Skin of body (tissue), 2 donors: ENCODE measurements around the gene OR2J1. TPM values are rescaled to one million over a fixed set of nuclear protein-coding genes. Genes with fewer than 3 reads are reported as not detected.
"Not testable (repeated sequence)": the region's sequence is repeated elsewhere in the genome, so short reads cannot be mapped to it uniquely, and the experiment has no call there.

Experiments used
- DNase-seq: peaks from one replicate; lab custom pipeline; 2025; lab: John Stamatoyannopoulos, UW
- total RNA-seq: library from RNA; depleted of rRNA; stranded (reverse); fragments of >200 nt; gene quantifications from one replicate; pipeline ENCODE4 v1.2.3, GENCODE V29; 2014

The OR2J1 gene
- total RNA-seq = not detected

DNA sequence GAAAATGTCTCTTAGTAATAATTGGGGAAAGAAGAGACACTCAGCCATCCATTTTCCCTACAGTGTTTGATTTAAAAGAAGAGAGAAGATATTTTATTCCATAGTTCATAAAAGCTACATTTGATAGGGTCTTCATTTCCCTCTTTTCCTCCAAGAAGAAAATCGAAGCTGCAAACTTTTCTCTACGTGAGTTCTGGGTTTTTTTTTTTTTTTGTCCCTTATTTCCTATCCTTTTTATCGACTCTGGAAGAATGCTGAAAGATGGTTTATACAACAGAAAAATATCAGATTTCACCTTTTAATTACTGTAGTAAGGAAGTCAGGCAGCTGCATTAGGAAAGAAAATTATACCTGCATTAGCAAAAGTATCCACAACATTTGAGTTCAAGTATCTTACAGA lies at the start of gene OR2J1:
OR2J1 (plus strand) TSS at position 301 of the 400 bp plus-strand sequence. CDS start 1,453 bp downstream, outside the sequence.
- DNase-seq = no peak

DNA sequence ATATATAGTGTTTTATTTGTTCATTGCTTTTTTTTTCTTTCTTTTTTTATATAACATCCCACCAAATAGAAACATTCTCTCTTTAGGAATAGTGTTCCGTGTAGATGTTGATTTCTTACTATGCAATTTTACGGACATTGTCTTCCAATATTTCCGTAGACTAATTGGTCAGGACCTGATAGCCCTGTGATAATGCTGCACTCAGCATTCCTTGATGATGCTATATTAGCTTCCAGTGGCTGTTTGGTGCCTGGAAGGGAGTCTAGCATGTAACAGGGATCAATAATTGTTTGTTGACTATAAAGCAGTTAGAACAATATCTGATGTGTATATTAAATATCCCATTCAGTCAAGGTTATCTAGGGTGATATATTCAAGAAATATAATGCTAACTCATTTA lies 47.6 kb upstream of the OR2J1 start:
- no peak for DNase-seq

DNA sequence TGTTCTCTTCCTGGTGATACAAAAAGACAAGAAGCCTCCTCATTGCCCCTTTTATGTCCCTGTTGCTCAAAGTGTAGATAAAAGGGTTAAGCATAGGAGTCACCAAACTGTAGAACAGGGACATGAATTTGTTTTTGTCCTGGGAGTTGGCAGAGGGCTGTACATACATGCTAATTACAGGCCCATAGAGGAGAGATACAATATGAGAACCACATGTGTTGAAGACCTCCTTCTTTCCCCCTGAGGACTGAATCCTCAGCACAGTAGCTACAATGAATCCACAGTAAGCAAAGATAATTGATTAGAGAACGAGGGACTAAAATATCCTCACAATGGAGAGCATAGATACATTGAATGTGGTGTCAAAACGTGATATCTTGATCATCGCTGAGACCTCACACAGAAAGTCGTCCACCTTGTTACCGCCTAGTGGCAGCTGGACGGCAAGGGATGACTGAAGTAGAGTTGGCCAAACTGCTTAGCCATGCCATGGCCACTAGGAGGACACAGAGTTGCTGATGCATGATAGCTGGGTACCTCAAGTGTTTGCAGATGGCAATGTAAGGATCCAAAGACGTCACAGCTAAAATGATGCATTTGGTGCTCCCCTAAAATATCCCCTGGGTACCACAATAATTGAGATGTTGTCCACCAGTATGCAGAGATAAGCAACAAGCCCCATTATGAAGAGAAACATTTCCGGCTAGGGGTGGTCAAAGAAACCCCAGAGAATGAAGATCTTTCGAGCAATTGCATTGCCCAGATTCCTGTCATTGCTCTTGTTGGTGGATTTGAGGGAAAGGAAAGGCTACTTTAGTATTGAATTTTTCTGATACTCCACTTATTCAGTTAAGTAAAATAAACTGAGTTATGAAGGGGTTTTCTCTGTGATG lies 27.2 kb upstream of the OR2J1 start:
- no peak for DNase-seq

DNA sequence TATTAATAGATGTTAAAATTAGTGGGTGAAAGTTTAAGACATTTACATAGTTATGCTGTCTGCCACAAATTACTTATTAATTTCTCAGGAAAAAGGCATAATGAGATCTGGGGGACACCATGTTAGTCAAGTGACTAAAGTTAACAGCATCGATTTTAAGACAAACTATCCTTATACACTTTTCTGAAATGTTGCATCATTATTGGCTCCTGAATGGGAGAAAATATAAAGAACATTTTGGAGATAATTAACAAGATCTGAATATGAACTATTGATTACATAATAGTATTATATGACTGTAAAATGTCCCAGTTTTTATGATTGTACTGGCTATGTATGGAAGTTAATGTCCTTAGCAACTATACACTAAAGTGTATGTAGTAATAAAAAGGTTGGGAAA lies 20.1 kb upstream of the OR2J1 start:
- DNase-seq = no peak

- DNase-seq = no peak
Measured at GRCh38 chr6:29081312-29081711, 18.0 kb upstream of the OR2J1 start.

- no peak for DNase-seq
Measured at GRCh38 chr6:29082457-29082856, 16.8 kb upstream of the OR2J1 start.

- DNase-seq = no peak
Measured at GRCh38 chr6:29087213-29087612, 12.1 kb upstream of the OR2J1 start, which contains the start of gene OR2B3. OR2B3 (minus strand) TSS chr6:29087313; CDS start chr6:29087248, 65 bp downstream.

GRCh38 chr6:29092957-29093356 lies 6.3 kb upstream of the OR2J1 start:
- DNase-seq = no peak

DNA sequence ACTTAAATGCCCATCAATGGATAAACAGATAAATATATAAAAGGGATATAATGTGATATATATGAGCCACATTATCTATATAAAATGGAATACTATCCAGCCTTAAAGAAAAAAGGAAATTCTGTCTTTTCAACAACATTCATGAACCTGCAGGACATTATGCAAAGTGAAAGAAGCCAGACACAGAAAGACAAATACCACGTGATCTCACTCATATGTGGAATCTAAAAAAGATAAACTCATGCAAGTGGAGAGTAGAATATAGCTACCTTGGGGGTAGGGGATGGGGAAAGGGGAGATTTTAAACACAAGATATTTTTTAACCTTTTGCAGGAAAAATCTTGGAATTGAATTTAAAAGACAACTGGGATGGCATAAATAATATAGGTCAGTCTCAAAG lies 1.5 kb upstream of the OR2J1 start:
- no peak for DNase-seq

DNA sequence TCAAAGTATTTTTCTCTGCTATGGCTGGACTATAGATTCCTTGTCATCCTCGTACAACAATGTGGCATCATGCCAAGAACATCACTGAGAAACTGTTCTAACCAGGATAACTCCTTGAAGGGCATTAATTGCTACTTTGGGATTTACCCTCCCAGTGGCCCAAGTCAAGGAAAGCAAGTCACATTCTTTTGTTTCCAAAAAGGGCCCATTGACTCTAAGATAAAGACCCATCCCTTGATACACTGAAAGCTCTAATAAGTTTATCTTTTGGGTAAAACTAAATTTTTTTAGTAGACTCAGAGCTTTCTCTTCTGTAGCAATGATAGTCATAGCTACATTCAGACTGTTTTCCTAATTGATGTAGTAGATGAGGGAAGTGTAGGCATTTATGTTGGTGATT lies 8.5 kb downstream of the OR2J1 start, which contains the start of gene OR2J3:
OR2J3 (plus strand) TSS at position 301 of the 400 bp plus-strand sequence. CDS start 3,833 bp downstream, outside the sequence.
- no peak for DNase-seq

DNA sequence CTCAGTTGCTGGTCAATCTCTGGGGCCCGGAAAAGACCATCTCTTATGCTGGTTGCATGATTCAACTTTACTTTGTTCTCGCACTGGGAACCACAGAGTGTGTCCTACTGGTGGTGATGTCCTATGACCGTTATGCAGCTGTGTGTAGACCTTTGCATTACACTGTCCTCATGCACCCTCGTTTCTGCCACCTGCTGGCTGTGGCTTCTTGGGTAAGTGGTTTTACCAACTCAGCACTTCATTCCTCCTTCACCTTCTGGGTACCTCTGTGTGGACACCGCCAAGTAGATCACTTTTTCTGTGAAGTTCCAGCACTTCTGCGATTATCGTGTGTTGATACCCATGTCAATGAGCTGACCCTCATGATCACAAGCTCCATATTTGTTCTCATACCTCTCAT lies 12.8 kb downstream of the OR2J1 start:
- DNase-seq = no peak

DNA sequence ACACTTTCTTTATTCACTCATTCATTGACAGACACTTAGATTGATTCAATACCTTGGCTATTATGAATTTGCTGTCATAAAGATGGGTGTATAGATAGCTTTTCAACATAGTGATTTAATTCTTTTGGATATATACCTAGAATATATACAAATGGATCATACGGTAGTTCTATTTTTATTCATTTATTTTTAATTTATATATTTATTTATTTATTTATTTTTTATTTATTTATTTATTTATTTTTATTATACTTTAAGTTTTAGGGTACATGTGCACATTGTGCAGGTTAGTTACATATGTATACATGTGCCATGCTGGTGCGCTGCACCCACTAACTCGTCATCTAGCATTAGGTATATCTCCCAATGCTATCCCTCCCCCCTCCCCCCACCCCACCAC lies 15.7 kb downstream of the OR2J1 start:
- not testable (repeated sequence) for DNase-seq

GRCh38 chr6:29129326-29130012 lies 30.2 kb downstream of the OR2J1 start:
- no peak for DNase-seq

- no peak for DNase-seq
Measured at GRCh38 chr6:29130644-29131043, 31.4 kb downstream of the OR2J1 start.

DNA sequence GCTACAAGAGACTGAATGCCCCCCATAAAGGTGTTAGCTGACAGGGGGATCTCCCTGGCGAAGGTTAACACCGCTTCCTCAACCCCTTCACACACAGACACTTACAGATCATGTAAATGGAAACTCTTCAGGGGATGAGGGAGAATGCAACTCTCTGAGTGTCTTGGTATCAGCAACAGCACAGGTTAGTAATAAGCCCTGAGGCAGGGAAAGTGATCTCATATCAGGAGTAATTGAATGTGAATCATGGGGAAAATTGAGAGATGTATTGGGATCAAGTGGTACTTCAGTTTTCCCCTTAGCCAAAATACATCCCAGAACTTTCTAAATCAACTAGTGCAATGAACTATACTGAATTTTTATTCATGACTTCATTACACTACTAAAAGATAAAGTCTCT lies 32.4 kb downstream of the OR2J1 start:
- no peak for DNase-seq

DNA sequence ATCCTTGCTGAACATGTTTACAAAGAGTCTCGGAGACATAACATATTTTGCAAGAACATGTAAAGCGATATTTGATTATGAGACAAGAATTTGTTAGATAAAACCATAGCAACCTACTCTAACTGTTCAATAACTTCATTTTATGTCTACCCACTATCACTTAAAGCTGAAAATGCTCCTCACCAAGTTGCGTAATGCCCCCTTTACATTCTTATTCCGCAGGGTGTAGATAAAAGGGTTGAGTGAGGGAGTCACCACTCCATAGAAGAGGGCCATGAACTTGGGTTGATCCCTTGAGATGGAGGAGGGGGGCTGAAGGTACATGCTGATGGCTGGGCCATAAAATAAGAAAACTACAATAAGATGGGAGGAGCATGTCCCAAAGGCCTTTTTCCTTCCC lies 38.4 kb downstream of the OR2J1 start:
- DNase-seq = no peak

- no peak for DNase-seq
Measured at GRCh38 chr6:29141606-29142005, 42.3 kb downstream of the OR2J1 start.

GRCh38 chr6:29142309-29142708 lies 43.0 kb downstream of the OR2J1 start:
- no peak for DNase-seq

DNA sequence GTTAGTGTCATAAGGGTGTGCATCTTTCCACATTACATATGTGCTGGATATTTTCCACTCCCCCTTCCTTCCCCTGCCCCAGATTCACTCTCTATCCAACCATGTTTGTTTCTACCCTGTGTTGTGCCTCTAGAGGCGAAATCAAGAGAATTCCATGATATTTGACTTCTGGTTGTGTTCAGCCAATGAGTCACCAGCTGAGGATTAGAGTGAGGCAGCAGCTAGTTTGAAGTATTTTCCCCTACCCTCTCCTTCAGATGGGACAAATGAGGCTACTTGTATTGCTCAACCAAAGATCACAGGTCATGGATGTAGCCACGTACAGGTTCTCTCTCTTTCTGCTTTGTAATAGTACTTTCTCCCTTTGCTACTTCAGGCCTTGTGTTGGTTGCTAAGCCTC lies 46.9 kb downstream of the OR2J1 start:
- DNase-seq = no peak

DNA sequence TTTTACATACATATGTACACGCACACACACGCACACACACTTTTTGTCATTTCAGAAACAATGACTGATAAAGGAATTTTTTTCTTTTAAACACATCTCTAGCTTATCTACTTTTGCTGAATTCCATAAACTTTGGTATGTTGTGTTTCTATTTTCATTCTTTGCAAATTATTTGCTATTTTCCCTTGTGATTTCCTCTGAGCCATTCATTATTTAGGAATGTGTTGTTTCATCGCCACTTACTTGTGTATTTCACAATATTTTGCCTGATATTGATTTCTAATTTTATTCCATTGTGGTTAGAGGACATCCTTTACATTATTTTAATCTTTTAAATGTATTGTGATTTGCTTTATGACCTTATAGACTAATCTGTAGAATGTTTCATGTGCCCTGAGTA lies 47.8 kb downstream of the OR2J1 start:
- DNase-seq = no peak

GRCh38 chr6:29149444-29149843 lies 50.2 kb downstream of the OR2J1 start:
- DNase-seq = not testable (repeated sequence)
